K562 (cell line): ENCODE measurements around the gene SLC25A1. TPM values are rescaled to one million over a fixed set of nuclear protein-coding genes. Genes with fewer than 3 reads are reported as not detected.
A peak's percentile ranks its signal among the peaks of the same experiment; 100 is the strongest.

Experiments
- BCLAF1 ChIP-seq, 2 experiments: fragments of 450-650 bp in 1 of 2; IDR thresholded peaks; 2 replicates each; pipeline ENCODE4 v1.6.1; 2011 to 2017; ENCODE audit warnings: low read depth in 2 of 2, antibody characterized with exemption in 1 of 2, borderline replicate concordance in 1 of 2, low read length in 1 of 2, mild to moderate bottlenecking in 1 of 2, mixed read lengths in 1 of 2; ENCODE audit not compliant: control insufficient read depth in 1 of 2
- E2F6 ChIP-seq, 2 experiments: IDR thresholded peaks; 2 replicates each; pipeline ENCODE4 v1.6.1; 2011; ENCODE audit warnings: borderline replicate concordance in 1 of 2, control low read depth in 1 of 2, low read depth in 1 of 2, low read length in 1 of 2, mild to moderate bottlenecking in 1 of 2, mixed read lengths in 1 of 2, moderate library complexity in 1 of 2; ENCODE audit not compliant: insufficient read depth in 1 of 2, insufficient read length in 1 of 2, poor library complexity in 1 of 2, severe bottlenecking in 1 of 2; ENCODE audit errors: extremely low read depth in 1 of 2
- FOSL1 ChIP-seq: fragments of 200-800 bp; sonication (Bioruptor generic); conservative IDR thresholded peaks from 2 replicates; pipeline ENCODE4 v1.6.1; 2016; ENCODE audit warnings: missing genetic modification characterization, missing compliant biosample characterization
- FOXM1 ChIP-seq, 2 experiments: fragments of 450-650 bp in 1 of 2; sonication (generic) in 1 of 2; formaldehyde crosslinking in 1 of 2; IDR thresholded peaks; 2 replicates each; pipeline versions ENCODE4 v1.6.1 to v1.9.0; 2017 to 2022; ENCODE audit warnings: low read depth in 2 of 2, mild to moderate bottlenecking in 2 of 2, missing genetic modification reagents in 1 of 2, moderate library complexity in 1 of 2
- KLF13 ChIP-seq: fragments of 450-650 bp; IDR thresholded peaks from 2 replicates; pipeline ENCODE4 v1.6.1; 2016; ENCODE audit warnings: missing genetic modification characterization, low read depth, mild to moderate bottlenecking, missing compliant biosample characterization, moderate library complexity, borderline replicate concordance
- ZNF277 ChIP-seq: fragments of 250-450 bp; sonication (Bioruptor Pico); IDR thresholded peaks from 2 replicates; pipeline ENCODE4 v1.8.0; 2022; ENCODE audit warnings: inconsistent platforms, mild to moderate bottlenecking, moderate library complexity, borderline replicate concordance
- polyA plus RNA-seq, 8 experiments: library from polyadenylated mRNA; depleted of rRNA in 4 of 8; stranded (reverse) in 5 of 8; unstranded in 3 of 8; fragments of >200 nt; fragmentation: Nextera tagmentation in 2 of 8; fragmentation: Illumina TruSeq in 1 of 8; extraction: Ambion mirVana in 2 of 8; extraction: Trizol in 1 of 8; gene quantifications; 2 replicates each; pipeline versions ENCODE4 v1.2.1 to v1.2.3, GENCODE V29; 2011 to 2014; ENCODE audit warnings: inconsistent platforms in 1 of 8, missing spikeins in 1 of 8
- total RNA-seq, 7 experiments: library from RNA; depleted of rRNA in 6 of 7; stranded (reverse); fragments of >200 nt in 6 of 7; fragmentation: Illumina TruSeq in 2 of 7; extraction: Trizol in 2 of 7; gene quantifications; 2 replicates each; pipeline versions ENCODE4 v1.2.1 to v1.2.3, GENCODE V29; 2011 to 2021; ENCODE audit warnings: low replicate concordance in 1 of 7
- TF ChIP-seq, protein P1 (sequence below): sonication (generic); formaldehyde crosslinking; IDR thresholded peaks from 2 replicates; pipeline ENCODE4 v1.8.0; 2022; ENCODE audit warnings: mild to moderate bottlenecking, missing genetic modification reagents

The SLC25A1 gene
- total and polyA plus RNA-seq, 9 of the 15 experiments (the other 6 are each of a cell fraction or from before 2014, with no cell fraction given): 11.0 to 408 (median 110) TPM

GRCh38 chr22:19201130-19201868, 22.8 kb upstream of the SLC25A1 start (continued):
- TF ChIP-seq E2F6 (IDR thresholded peaks at IDR 0.05; ENCODE audit: borderline replicate concordance in 1 of 2, extremely low read depth in 1 of 2, insufficient read depth in 1 of 2, insufficient read length in 1 of 2, low read depth in 1 of 2, low read length in 1 of 2, poor library complexity in 1 of 2, severe bottlenecking in 1 of 2) (no peak), FOSL1 (tag) (no peak), FOXM1 (IDR thresholded peaks at IDR 0.05; ENCODE audit: low read depth) (no peak), FOXM1 (CRISPR knock-in tag; IDR thresholded peaks at IDR 0.05; ENCODE audit: low read depth) (0 out of 2 replicates have a peak, but pooled peaks have one; percentile 35), KLF13 (tag) (no peak), BCLAF1 (IDR thresholded peaks at IDR 0.05; ENCODE audit: borderline replicate concordance in 1 of 2, control insufficient read depth in 1 of 2, low read depth in 2 of 2, low read length in 1 of 2) (no peak), ZNF277 (CRISPR knock-in tag) (no peak)
- TF ChIP-seq, protein P1, sequence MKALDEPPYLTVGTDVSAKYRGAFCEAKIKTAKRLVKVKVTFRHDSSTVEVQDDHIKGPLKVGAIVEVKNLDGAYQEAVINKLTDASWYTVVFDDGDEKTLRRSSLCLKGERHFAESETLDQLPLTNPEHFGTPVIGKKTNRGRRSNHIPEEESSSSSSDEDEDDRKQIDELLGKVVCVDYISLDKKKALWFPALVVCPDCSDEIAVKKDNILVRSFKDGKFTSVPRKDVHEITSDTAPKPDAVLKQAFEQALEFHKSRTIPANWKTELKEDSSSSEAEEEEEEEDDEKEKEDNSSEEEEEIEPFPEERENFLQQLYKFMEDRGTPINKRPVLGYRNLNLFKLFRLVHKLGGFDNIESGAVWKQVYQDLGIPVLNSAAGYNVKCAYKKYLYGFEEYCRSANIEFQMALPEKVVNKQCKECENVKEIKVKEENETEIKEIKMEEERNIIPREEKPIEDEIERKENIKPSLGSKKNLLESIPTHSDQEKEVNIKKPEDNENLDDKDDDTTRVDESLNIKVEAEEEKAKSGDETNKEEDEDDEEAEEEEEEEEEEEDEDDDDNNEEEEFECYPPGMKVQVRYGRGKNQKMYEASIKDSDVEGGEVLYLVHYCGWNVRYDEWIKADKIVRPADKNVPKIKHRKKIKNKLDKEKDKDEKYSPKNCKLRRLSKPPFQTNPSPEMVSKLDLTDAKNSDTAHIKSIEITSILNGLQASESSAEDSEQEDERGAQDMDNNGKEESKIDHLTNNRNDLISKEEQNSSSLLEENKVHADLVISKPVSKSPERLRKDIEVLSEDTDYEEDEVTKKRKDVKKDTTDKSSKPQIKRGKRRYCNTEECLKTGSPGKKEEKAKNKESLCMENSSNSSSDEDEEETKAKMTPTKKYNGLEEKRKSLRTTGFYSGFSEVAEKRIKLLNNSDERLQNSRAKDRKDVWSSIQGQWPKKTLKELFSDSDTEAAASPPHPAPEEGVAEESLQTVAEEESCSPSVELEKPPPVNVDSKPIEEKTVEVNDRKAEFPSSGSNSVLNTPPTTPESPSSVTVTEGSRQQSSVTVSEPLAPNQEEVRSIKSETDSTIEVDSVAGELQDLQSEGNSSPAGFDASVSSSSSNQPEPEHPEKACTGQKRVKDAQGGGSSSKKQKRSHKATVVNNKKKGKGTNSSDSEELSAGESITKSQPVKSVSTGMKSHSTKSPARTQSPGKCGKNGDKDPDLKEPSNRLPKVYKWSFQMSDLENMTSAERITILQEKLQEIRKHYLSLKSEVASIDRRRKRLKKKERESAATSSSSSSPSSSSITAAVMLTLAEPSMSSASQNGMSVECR (CRISPR knock-in tag): 0 out of 2 replicates have a peak, but pooled peaks have one; percentile 13
